MM.1S (cell line): ENCODE data around the gene YBX2.

Experiments used
- DNase-seq: peaks from one replicate; pipeline ENCODE4 v3.0.0-alpha.2; 2015
- H2AFZ ChIP-seq: fragments of 300-600 bp; sonication (generic); 2 replicates; pipeline ENCODE4 v1.6.0; 2016; ENCODE audit warnings: antibody characterized with exemption, low read length
- H3F3A ChIP-seq: fragments of 300-600 bp; sonication (generic); 2 replicates; pipeline ENCODE4 v1.6.1; 2016; ENCODE audit warnings: mild to moderate bottlenecking, antibody characterized with exemption, low read length, moderate library complexity, mixed read lengths; ENCODE audit not compliant: insufficient read depth
- H3K27ac ChIP-seq: fragments of 300-600 bp; sonication (generic); 2 replicates; pipeline ENCODE4 v1.5.1; 2016; ENCODE audit warnings: mild to moderate bottlenecking, low read length
- H3K27me3 ChIP-seq: fragments of 300-600 bp; sonication (generic); replicated peaks from 2 replicates; pipeline ENCODE4 v1.6.0; 2016; ENCODE audit warnings: low read length; ENCODE audit not compliant: insufficient read depth
- H3K36me3 ChIP-seq: fragments of 300-600 bp; sonication (generic); replicated peaks from 2 replicates; pipeline ENCODE4 v1.6.1; 2016; ENCODE audit warnings: mild to moderate bottlenecking, low read length, mixed read lengths; ENCODE audit not compliant: insufficient read depth
- H3K4me1 ChIP-seq: fragments of 300-600 bp; sonication (generic); 2 replicates; pipeline ENCODE4 v1.6.1; 2016; ENCODE audit warnings: low read length, mixed read lengths
- H3K4me2 ChIP-seq: fragments of 300-600 bp; sonication (generic); 2 replicates; pipeline ENCODE4 v1.6.0; 2016; ENCODE audit warnings: low read depth, low read length
- H3K4me3 ChIP-seq: fragments of 300-600 bp; sonication (generic); 2 replicates; pipeline ENCODE4 v1.5.1; 2016; ENCODE audit warnings: low read length, mixed read lengths
- H3K79me2 ChIP-seq: fragments of 300-600 bp; sonication (generic); 2 replicates; pipeline ENCODE4 v1.6.1; 2016; ENCODE audit warnings: mixed run types, low read length, mixed read lengths
- H3K9ac ChIP-seq: fragments of 300-600 bp; sonication (generic); 2 replicates; pipeline ENCODE4 v1.6.1; 2016; ENCODE audit warnings: low read length, mixed read lengths
- H3K9me2 ChIP-seq: fragments of 300-600 bp; sonication (generic); replicated peaks from 2 replicates; pipeline ENCODE4 v1.6.1; 2016; ENCODE audit warnings: mild to moderate bottlenecking, low read length, mixed read lengths; ENCODE audit not compliant: insufficient read depth
- H3K9me3 ChIP-seq: fragments of 300-600 bp; sonication (generic); replicated peaks from 2 replicates; pipeline ENCODE4 v1.6.1; 2016; ENCODE audit warnings: mild to moderate bottlenecking, low read length, mixed read lengths; ENCODE audit not compliant: insufficient read depth
- H4K20me1 ChIP-seq: fragments of 300-600 bp; sonication (generic); 2 replicates; pipeline ENCODE4 v1.6.1; 2016; ENCODE audit warnings: mild to moderate bottlenecking, low read length, moderate library complexity, mixed read lengths; ENCODE audit not compliant: insufficient read depth
- CTCF ChIP-seq: fragments of 300-600 bp; sonication (generic); IDR thresholded peaks from 2 replicates; pipeline ENCODE4 v1.5.1; 2016; ENCODE audit warnings: antibody characterized with exemption, low read length, mixed read lengths
- EZH2 ChIP-seq: fragments of 300-600 bp; sonication (generic); optimal IDR thresholded peaks from 2 replicates; pipeline ENCODE3; 2017; ENCODE audit warnings: low read depth, mild to moderate bottlenecking, antibody characterized with exemption, low read length, mixed read lengths
- EZH2phosphoT487 ChIP-seq: fragments of 300-600 bp; sonication (generic); IDR thresholded peaks from 2 replicates; pipeline ENCODE4 v1.6.1; 2018; ENCODE audit warnings: antibody characterized with exemption, low read length

Gene YBX2

DNA sequence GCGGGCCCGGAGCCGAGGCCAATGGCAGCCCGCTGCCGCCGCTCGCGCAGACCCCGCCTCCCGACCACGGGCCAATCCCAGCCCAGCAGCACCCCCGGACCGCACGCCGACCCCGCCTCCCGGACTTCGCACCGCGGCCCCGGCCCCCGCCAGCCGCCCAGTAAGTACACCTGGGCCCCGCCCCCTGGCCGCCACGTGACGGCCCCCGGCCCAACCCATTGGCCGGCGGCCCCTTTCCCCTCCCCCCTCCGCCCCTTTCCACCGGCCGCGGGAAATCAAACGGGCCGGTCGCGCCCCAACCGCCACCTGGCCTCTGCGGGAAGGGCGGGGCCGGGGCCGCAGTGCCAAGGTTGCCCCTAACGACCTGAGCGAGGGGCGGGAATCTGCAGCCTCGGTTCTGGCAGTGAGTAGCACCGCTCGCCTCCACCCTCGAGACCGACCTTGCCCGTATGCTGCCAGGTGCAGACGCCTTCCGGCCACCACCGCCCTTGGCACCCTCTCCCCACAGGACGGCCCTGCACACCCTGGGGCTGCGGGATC, at the start of gene YBX2:
TSS of gene YBX2 (minus strand) at position 26 of the 540 bp plus-strand sequence. CDS start 139 bp downstream, outside the sequence.
- Histone ChIP-seq H3K27ac (no peak within 1 kb of the TSS), H3K4me2 (peak within 1 kb of the TSS; percentile 72), H4K20me1 (no peaks in the 10 kb centered on the region), H3F3A (no peaks in the 10 kb centered on the region), H2AFZ (peak within 1 kb of the TSS; percentile 72), H3K9me2 (no peaks in the 10 kb centered on the region), H3K79me2 (no peaks in the 10 kb centered on the region), H3K4me1 (peaks cover 15% of the 10 kb centered on the region; the same call in 1 of the 2 replicates), H3K27me3 (peaks cover 53% of the 10 kb centered on the region), H3K4me3 (peak within 1 kb of the TSS; percentile 51), H3K9ac (no peak within 1 kb of the TSS), H3K9me3 (no peaks in the 10 kb centered on the region), H3K36me3 (no peaks in the 10 kb centered on the region)
- peak; percentile 58 for DNase-seq
- TF ChIP-seq EZH2, result no peak
- no peak for TF ChIP-seq EZH2phosphoT487
- TF ChIP-seq CTCF, result no peak

DNA sequence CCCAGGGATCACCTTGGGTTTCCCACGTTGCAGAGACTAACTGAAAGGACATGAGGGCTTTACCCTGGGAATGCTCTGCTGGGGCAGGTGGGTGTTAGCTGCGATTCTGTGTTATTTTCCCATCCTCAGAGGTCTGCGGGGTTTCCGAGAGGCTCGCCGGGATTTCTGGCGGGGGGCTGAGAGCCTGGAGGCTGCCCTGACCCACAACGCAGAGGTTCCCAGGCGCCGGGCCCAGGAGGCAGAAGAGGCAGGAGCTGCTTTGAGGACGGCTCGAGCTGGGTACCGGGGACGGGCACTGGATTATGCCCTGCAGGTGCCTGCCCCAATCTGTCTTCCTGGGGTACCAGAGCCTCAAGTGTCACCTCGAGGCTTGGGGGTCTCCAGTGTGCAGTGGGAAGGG, 48.8 kb upstream of the YBX2 start:
- Histone ChIP-seq H3K27me3 (no peaks in the 10 kb centered on the region), H3K36me3 (no peaks in the 10 kb centered on the region), H3K4me2 (no peak overlapping the region), H3F3A (no peaks in the 10 kb centered on the region), H3K4me3 (no peak overlapping the region), H3K27ac (no peak overlapping the region), H3K9me2 (no peaks in the 10 kb centered on the region), H2AFZ (no peak overlapping the region), H3K79me2 (0 out of 2 replicates have a peak, but pooled peaks cover 6% of the 10 kb centered on the region), H3K9me3 (no peaks in the 10 kb centered on the region), H3K4me1 (no peaks in the 10 kb centered on the region), H3K9ac (no peak overlapping the region), H4K20me1 (no peaks in the 10 kb centered on the region)
- DNase-seq, result no peak
- TF ChIP-seq EZH2phosphoT487 (no peak), EZH2 (no peak), CTCF (no peak)

DNA sequence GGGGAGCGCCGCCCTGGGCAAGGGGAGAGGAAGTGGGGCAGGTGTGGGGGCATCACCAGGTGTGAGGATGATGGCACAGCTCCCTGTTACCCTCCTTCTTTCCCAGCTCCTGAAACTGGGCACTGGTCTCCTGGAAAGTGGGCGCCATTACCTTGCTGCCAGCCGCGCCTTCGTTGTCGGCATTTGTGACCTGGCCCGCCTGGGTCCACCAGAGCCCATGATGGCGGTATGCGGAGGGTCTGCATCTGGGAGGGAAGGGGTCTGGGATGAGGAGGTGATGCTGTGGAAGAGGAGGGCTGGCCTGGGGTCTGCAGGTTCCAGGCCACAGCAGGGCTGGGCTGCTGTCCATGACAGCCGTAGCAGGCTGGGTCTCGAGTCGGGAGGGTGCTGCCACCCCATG, 47.4 kb upstream of the YBX2 start:
- no peaks in the 10 kb centered on the region for H3K36me3 ChIP-seq
- no peak for DNase-seq

More for the DNA sequence above, 47.4 kb upstream of the YBX2 start:
- Histone ChIP-seq H3K27me3 (no peaks in the 10 kb centered on the region), H3K4me1 (no peaks in the 10 kb centered on the region), H3F3A (0 out of 2 replicates have a peak, but pooled peaks cover 3% of the 10 kb centered on the region), H3K4me3 (no peak overlapping the region), H3K27ac (no peak overlapping the region), H3K9me2 (no peaks in the 10 kb centered on the region), H3K9ac (no peak overlapping the region), H4K20me1 (no peaks in the 10 kb centered on the region), H3K4me2 (no peak overlapping the region), H2AFZ (no peak overlapping the region), H3K79me2 (peaks cover 18% of the 10 kb centered on the region), H3K9me3 (no peaks in the 10 kb centered on the region)
- TF ChIP-seq EZH2 (no peak), CTCF (no peak), EZH2phosphoT487 (no peak)
